ENCODE data around the gene DUOX1. TPM values are rescaled to one million over a fixed set of nuclear protein-coding genes. Genes with fewer than 3 reads are reported as not detected.
"Not testable (repeated sequence)": the region's sequence is repeated elsewhere in the genome, so short reads cannot be mapped to it uniquely, and the experiment has no call there.

DUOX1 gene
- total RNA-seq, result 4.1 and 6.6 TPM in 2 replicates

GRCh38 chr15:45129651-45130129, at the start of gene DUOX1, which contains the start of gene DUOXA1:
TSS of gene DUOX1 (plus strand) at chr15:45129994. CDS start at chr15:45131967, 1,973 bp downstream.
TSS of gene DUOXA1 (minus strand) at chr15:45129879. CDS start at chr15:45123014, 6,865 bp downstream.
- TF ChIP-seq CTCF (IDR thresholded peaks at IDR 0.05; ENCODE audit: insufficient read depth, low read length, poor library complexity, severe bottlenecking), result no peak
- H3K27me3 ChIP-seq (ENCODE audit: control insufficient read depth, insufficient read depth, low read length), result peaks cover 62% of the 10 kb centered on the region
- H3K4me3 ChIP-seq (ENCODE audit: low read depth, low read length), result no peak within 1 kb of the TSS

GRCh38 chr15:45080593-45080992, 49.2 kb upstream of the DUOX1 start:
- not testable (repeated sequence) for DNase-seq (ENCODE audit: low read depth); H3K27me3 ChIP-seq (ENCODE audit: control insufficient read depth, insufficient read depth, low read length); H3K4me3 ChIP-seq (ENCODE audit: low read depth, low read length); H3K36me3 ChIP-seq (ENCODE audit: control insufficient read depth, insufficient read depth, low read length)

More at GRCh38 chr15:45129651-45130129, at the start of gene DUOX1, which contains the start of gene DUOXA1:
- no peaks in the 10 kb centered on the region for H3K36me3 ChIP-seq (ENCODE audit: control insufficient read depth, insufficient read depth, low read length)
- DNase-seq (ENCODE audit: low read depth), result no peak

- H3K4me3 ChIP-seq (ENCODE audit: low read depth, low read length); H3K36me3 ChIP-seq (ENCODE audit: control insufficient read depth, insufficient read depth, low read length); DNase-seq (ENCODE audit: low read depth); H3K27me3 ChIP-seq (ENCODE audit: control insufficient read depth, insufficient read depth, low read length): not testable (repeated sequence)
These were observed 47.4 kb upstream of the DUOX1 start for GRCh38 chr15:45082412-45082811.

GRCh38 chr15:45083223-45083622, 46.6 kb upstream of the DUOX1 start:
- H3K36me3 ChIP-seq (ENCODE audit: control insufficient read depth, insufficient read depth, low read length), result no peaks in the 10 kb centered on the region
- DNase-seq (ENCODE audit: low read depth), result no peak
- no peak for TF ChIP-seq CTCF (IDR thresholded peaks at IDR 0.05; ENCODE audit: insufficient read depth, low read length, poor library complexity, severe bottlenecking)

GRCh38 chr15:45084163-45084562, 45.6 kb upstream of the DUOX1 start:
- no peak for TF ChIP-seq CTCF (IDR thresholded peaks at IDR 0.05; ENCODE audit: insufficient read depth, low read length, poor library complexity, severe bottlenecking)
- Histone ChIP-seq H3K36me3 (ENCODE audit: control insufficient read depth, insufficient read depth, low read length) (no peaks in the 10 kb centered on the region), H3K4me3 (ENCODE audit: low read depth, low read length) (no peak overlapping the region), H3K27me3 (ENCODE audit: control insufficient read depth, insufficient read depth, low read length) (peaks cover 2% of the 10 kb centered on the region)
- no peak for DNase-seq (ENCODE audit: low read depth)

More at GRCh38 chr15:45083223-45083622, 46.6 kb upstream of the DUOX1 start:
- Histone ChIP-seq H3K4me3 (ENCODE audit: low read depth, low read length) (no peak overlapping the region), H3K27me3 (ENCODE audit: control insufficient read depth, insufficient read depth, low read length) (peaks cover 2% of the 10 kb centered on the region)

- no peaks in the 10 kb centered on the region for H3K36me3 ChIP-seq (ENCODE audit: control insufficient read depth, insufficient read depth, low read length)
- no peak overlapping the region for H3K4me3 ChIP-seq (ENCODE audit: low read depth, low read length)
- peaks cover 2% of the 10 kb centered on the region for H3K27me3 ChIP-seq (ENCODE audit: control insufficient read depth, insufficient read depth, low read length)
- no peak for DNase-seq (ENCODE audit: low read depth)
- no peak for TF ChIP-seq CTCF (IDR thresholded peaks at IDR 0.05; ENCODE audit: insufficient read depth, low read length, poor library complexity, severe bottlenecking)
These were observed 42.3 kb upstream of the DUOX1 start for GRCh38 chr15:45087513-45087912.
